ENCODE measurements around the gene FSIP1.

FSIP1 gene

GRCh38 chr15:39761006-39761405 lies 21.6 kb downstream of the FSIP1 start:
- Histone ChIP-seq H3K27me3 (ENCODE audit: control insufficient read depth, insufficient read depth, low read length) (no peaks in the 10 kb centered on the region), H3K4me3 (ENCODE audit: low read depth, low read length) (no peak overlapping the region), H3K9me3 (ENCODE audit: control insufficient read depth, insufficient read depth, low read length) (no peaks in the 10 kb centered on the region), H3K27ac (ENCODE audit: low read depth, low read length) (no peak overlapping the region), H3K4me1 (ENCODE audit: control insufficient read depth, insufficient read depth, low read length) (no peaks in the 10 kb centered on the region), H3K36me3 (ENCODE audit: control insufficient read depth, insufficient read depth, low read length) (no peaks in the 10 kb centered on the region), H3K9ac (ENCODE audit: low read depth, low read length) (no peak overlapping the region)

GRCh38 chr15:39756806-39757522 lies 25.7 kb downstream of the FSIP1 start:
- no peak overlapping the region for H3K4me3 ChIP-seq (ENCODE audit: low read depth, low read length)
- no peaks in the 10 kb centered on the region for H3K27me3 ChIP-seq (ENCODE audit: control insufficient read depth, insufficient read depth, low read length)
- no peak overlapping the region for H3K9ac ChIP-seq (ENCODE audit: low read depth, low read length)
- no peaks in the 10 kb centered on the region for H3K36me3 ChIP-seq (ENCODE audit: control insufficient read depth, insufficient read depth, low read length)
- no peaks in the 10 kb centered on the region for H3K4me1 ChIP-seq (ENCODE audit: control insufficient read depth, insufficient read depth, low read length)
- no peaks in the 10 kb centered on the region for H3K9me3 ChIP-seq (ENCODE audit: control insufficient read depth, insufficient read depth, low read length)
- no peak overlapping the region for H3K27ac ChIP-seq (ENCODE audit: low read depth, low read length)

DNA sequence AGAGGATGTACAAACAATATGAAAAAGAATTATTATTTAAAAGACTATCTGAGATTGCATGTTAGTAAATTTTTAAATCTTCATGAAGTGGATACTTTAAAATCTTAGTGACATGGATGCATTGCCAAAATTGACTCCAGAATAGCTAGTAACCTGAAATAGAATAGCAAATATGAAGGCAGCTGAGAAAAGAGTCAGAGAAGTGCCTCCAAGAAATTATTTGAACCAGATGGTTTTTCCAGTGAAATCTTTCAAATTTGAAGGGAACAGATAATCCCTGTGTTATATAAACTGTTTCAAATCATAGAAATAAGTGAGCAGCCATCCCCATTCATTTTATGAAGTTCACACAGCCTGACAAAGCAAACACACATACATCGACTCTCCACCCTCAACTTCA lies 29.6 kb downstream of the FSIP1 start:
- Histone ChIP-seq H3K9me3 (ENCODE audit: control insufficient read depth, insufficient read depth, low read length) (no peaks in the 10 kb centered on the region), H3K36me3 (ENCODE audit: control insufficient read depth, insufficient read depth, low read length) (no peaks in the 10 kb centered on the region), H3K4me1 (ENCODE audit: control insufficient read depth, insufficient read depth, low read length) (no peaks in the 10 kb centered on the region), H3K4me3 (ENCODE audit: low read depth, low read length) (no peak overlapping the region), H3K9ac (ENCODE audit: low read depth, low read length) (no peak overlapping the region), H3K27me3 (ENCODE audit: control insufficient read depth, insufficient read depth, low read length) (no peaks in the 10 kb centered on the region), H3K27ac (ENCODE audit: low read depth, low read length) (no peak overlapping the region)

DNA sequence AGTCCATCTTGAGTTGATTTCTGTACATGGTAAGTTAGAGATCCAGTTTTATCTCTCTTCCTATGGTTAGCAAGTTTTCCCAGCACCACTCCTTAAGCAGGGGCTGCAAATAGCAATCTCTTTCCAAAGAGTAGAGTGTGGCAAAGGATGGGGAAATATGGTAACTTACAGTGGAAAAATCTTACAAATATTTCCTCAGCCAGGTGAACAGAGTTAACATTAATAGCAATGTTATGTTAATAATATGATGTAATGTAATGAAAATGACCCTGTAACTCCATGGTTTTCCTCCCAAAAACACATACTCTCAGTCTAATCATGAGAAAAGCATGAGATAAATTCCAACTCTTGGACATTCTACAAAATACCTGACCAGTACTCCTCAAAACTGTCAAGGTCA lies 30.4 kb downstream of the FSIP1 start:
- Histone ChIP-seq H3K27me3 (ENCODE audit: control insufficient read depth, insufficient read depth, low read length) (no peaks in the 10 kb centered on the region), H3K27ac (ENCODE audit: low read depth, low read length) (no peak overlapping the region), H3K9me3 (ENCODE audit: control insufficient read depth, insufficient read depth, low read length) (no peaks in the 10 kb centered on the region), H3K36me3 (ENCODE audit: control insufficient read depth, insufficient read depth, low read length) (no peaks in the 10 kb centered on the region), H3K9ac (ENCODE audit: low read depth, low read length) (no peak overlapping the region), H3K4me3 (ENCODE audit: low read depth, low read length) (no peak overlapping the region), H3K4me1 (ENCODE audit: control insufficient read depth, insufficient read depth, low read length) (no peaks in the 10 kb centered on the region)

DNA sequence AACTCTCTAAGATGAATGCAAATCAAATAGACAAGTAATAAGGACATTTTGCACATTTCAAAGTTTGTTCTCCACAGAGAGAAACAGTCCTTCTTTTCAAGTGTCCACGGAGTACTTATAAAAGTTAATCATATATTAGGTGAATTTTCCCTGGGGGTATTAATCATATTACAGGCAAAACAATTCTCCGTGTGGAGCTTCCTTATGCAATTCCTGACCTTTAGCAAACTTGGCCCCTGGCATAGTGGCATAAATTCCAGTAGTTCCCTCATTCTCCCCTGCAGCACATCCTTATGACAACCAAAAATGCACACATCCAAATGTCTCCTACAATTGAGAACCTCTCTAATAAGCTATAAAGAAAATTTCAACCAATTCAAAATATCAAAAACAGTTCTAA lies 34.4 kb downstream of the FSIP1 start:
- Histone ChIP-seq H3K9ac (ENCODE audit: low read depth, low read length) (no peak overlapping the region), H3K4me1 (ENCODE audit: control insufficient read depth, insufficient read depth, low read length) (peaks cover 5% of the 10 kb centered on the region; the same call in 1 of the 2 replicates), H3K4me3 (ENCODE audit: low read depth, low read length) (no peak overlapping the region), H3K27ac (ENCODE audit: low read depth, low read length) (no peak overlapping the region), H3K9me3 (ENCODE audit: control insufficient read depth, insufficient read depth, low read length) (no peaks in the 10 kb centered on the region), H3K27me3 (ENCODE audit: control insufficient read depth, insufficient read depth, low read length) (no peaks in the 10 kb centered on the region), H3K36me3 (ENCODE audit: control insufficient read depth, insufficient read depth, low read length) (no peaks in the 10 kb centered on the region)

DNA sequence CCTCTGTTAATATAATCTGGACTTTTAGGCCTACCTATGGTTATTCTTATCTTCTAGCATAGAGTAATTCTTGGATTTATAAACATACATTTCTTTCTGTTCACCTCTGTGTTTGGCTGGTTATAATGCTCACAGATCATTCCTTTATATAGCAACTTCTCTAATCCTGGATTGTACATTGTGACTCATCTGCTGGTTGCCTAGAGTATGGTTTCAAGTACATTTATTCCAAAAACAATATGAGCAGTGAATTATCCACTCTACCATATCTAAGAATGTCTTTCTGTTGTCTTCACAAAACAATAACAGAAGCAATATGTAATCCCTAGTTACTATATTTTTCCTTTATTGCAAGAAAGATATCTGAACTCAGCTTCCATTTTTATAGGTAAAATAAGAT lies 35.3 kb downstream of the FSIP1 start:
- H3K36me3 ChIP-seq (ENCODE audit: control insufficient read depth, insufficient read depth, low read length): no peaks in the 10 kb centered on the region
- peaks cover 13% of the 10 kb centered on the region; the same call in 1 of the 2 replicates for H3K4me1 ChIP-seq (ENCODE audit: control insufficient read depth, insufficient read depth, low read length)
- H3K9me3 ChIP-seq (ENCODE audit: control insufficient read depth, insufficient read depth, low read length): no peaks in the 10 kb centered on the region
- no peak overlapping the region for H3K9ac ChIP-seq (ENCODE audit: low read depth, low read length)
- no peak overlapping the region for H3K27ac ChIP-seq (ENCODE audit: low read depth, low read length)
- no peak overlapping the region for H3K4me3 ChIP-seq (ENCODE audit: low read depth, low read length)
- no peaks in the 10 kb centered on the region for H3K27me3 ChIP-seq (ENCODE audit: control insufficient read depth, insufficient read depth, low read length)

- Histone ChIP-seq H3K36me3 (ENCODE audit: control insufficient read depth, insufficient read depth, low read length) (no peaks in the 10 kb centered on the region), H3K4me1 (ENCODE audit: control insufficient read depth, insufficient read depth, low read length) (peaks cover 14% of the 10 kb centered on the region; the same call in 1 of the 2 replicates), H3K4me3 (ENCODE audit: low read depth, low read length) (no peak overlapping the region), H3K9ac (ENCODE audit: low read depth, low read length) (no peak overlapping the region), H3K27ac (ENCODE audit: low read depth, low read length) (no peak overlapping the region), H3K9me3 (ENCODE audit: control insufficient read depth, insufficient read depth, low read length) (no peaks in the 10 kb centered on the region), H3K27me3 (ENCODE audit: control insufficient read depth, insufficient read depth, low read length) (no peaks in the 10 kb centered on the region)
Observed at GRCh38 chr15:39746714-39747276, 35.8 kb downstream of the FSIP1 start.

DNA sequence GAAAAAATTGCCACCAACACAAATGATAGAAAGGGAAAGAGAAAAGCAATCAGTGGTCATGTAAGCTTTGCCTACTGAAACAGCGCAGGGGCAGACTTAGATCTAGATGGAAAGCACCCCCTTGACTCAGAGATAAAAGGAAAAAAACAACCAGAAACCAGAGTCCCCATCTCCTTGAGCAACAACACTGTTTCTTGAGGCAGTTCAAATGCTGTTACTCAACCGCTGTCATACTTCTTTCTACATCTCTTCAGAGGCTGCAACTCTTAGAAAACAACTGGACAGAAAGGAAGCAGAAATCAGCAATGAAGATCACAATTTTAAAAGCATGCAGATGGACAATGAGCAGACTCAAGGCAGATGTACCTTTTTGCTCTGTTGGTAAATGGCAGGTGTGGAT lies 36.5 kb downstream of the FSIP1 start:
- no peaks in the 10 kb centered on the region for H3K9me3 ChIP-seq (ENCODE audit: control insufficient read depth, insufficient read depth, low read length)
- no peak overlapping the region for H3K9ac ChIP-seq (ENCODE audit: low read depth, low read length)
- no peak overlapping the region for H3K4me3 ChIP-seq (ENCODE audit: low read depth, low read length)
- no peaks in the 10 kb centered on the region for H3K36me3 ChIP-seq (ENCODE audit: control insufficient read depth, insufficient read depth, low read length)
- H3K27me3 ChIP-seq (ENCODE audit: control insufficient read depth, insufficient read depth, low read length): no peaks in the 10 kb centered on the region
- H3K27ac ChIP-seq (ENCODE audit: low read depth, low read length): no peak overlapping the region
- peaks cover 14% of the 10 kb centered on the region; the same call in 1 of the 2 replicates for H3K4me1 ChIP-seq (ENCODE audit: control insufficient read depth, insufficient read depth, low read length)

GRCh38 chr15:39745415-39745814 lies 37.2 kb downstream of the FSIP1 start:
- H3K9ac ChIP-seq (ENCODE audit: low read depth, low read length): no peak overlapping the region
- H3K27me3 ChIP-seq (ENCODE audit: control insufficient read depth, insufficient read depth, low read length): no peaks in the 10 kb centered on the region
- H3K4me1 ChIP-seq (ENCODE audit: control insufficient read depth, insufficient read depth, low read length): peaks cover 14% of the 10 kb centered on the region; the same call in 1 of the 2 replicates
- H3K36me3 ChIP-seq (ENCODE audit: control insufficient read depth, insufficient read depth, low read length): no peaks in the 10 kb centered on the region
- no peak overlapping the region for H3K27ac ChIP-seq (ENCODE audit: low read depth, low read length)
- no peak overlapping the region for H3K4me3 ChIP-seq (ENCODE audit: low read depth, low read length)
- H3K9me3 ChIP-seq (ENCODE audit: control insufficient read depth, insufficient read depth, low read length): no peaks in the 10 kb centered on the region

DNA sequence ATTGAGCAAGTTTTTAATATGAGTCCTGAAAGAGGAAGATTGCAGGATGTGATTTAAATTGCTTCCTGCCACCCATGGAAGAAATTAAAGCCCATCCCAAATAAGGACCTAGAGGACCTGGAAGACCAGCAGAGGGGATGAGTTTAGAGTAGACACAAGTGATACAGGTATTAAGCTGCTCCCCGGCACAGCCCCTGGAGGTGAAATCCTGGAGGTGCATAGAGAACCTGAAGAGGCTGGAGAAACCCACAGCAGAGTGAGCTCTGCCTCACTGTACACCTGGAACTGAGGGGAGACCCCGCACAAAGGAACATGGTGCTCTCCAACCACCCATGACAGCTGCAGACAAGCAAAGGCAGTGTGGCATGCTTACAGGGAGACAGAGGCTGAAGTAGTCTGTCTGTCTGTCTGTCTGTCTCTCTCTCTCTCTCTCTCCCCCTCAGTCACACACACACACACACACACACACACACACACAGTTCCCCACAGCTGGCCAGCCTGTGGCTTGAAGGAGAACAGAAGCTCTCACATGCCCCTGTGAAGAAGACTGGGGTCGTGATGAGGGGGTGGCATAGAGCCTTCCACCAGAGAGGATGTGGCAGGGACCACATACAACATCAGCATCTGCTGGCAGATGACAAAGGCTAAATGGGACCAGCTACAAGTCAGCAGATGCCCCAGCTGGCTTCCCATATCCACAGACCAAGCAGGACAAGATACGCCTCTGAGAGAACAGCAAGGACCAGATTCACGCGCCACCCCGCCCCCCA lies 38.1 kb downstream of the FSIP1 start:
- Histone ChIP-seq H3K4me3 (ENCODE audit: low read depth, low read length) (no peak overlapping the region), H3K9me3 (ENCODE audit: control insufficient read depth, insufficient read depth, low read length) (no peaks in the 10 kb centered on the region), H3K27ac (ENCODE audit: low read depth, low read length) (no peak overlapping the region), H3K9ac (ENCODE audit: low read depth, low read length) (no peak overlapping the region), H3K4me1 (ENCODE audit: control insufficient read depth, insufficient read depth, low read length) (peaks cover 14% of the 10 kb centered on the region; the same call in 1 of the 2 replicates), H3K27me3 (ENCODE audit: control insufficient read depth, insufficient read depth, low read length) (no peaks in the 10 kb centered on the region), H3K36me3 (ENCODE audit: control insufficient read depth, insufficient read depth, low read length) (no peaks in the 10 kb centered on the region)

GRCh38 chr15:39743611-39744010 lies 39.0 kb downstream of the FSIP1 start:
- H3K9me3 ChIP-seq (ENCODE audit: control insufficient read depth, insufficient read depth, low read length): no peaks in the 10 kb centered on the region

More at GRCh38 chr15:39743611-39744010, 39.0 kb downstream of the FSIP1 start:
- Histone ChIP-seq H3K36me3 (ENCODE audit: control insufficient read depth, insufficient read depth, low read length) (no peaks in the 10 kb centered on the region), H3K4me3 (ENCODE audit: low read depth, low read length) (no peak overlapping the region), H3K27ac (ENCODE audit: low read depth, low read length) (no peak overlapping the region), H3K9ac (ENCODE audit: low read depth, low read length) (no peak overlapping the region), H3K27me3 (ENCODE audit: control insufficient read depth, insufficient read depth, low read length) (no peaks in the 10 kb centered on the region), H3K4me1 (ENCODE audit: control insufficient read depth, insufficient read depth, low read length) (peaks cover 14% of the 10 kb centered on the region; the same call in 1 of the 2 replicates)
